Thymus (tissue), 11 donors: ENCODE measurements around the gene GATAD2B. TPM values are rescaled to one million over a fixed set of nuclear protein-coding genes. Genes with fewer than 3 reads are reported as not detected.

Source experiments
- DNase-seq, 9 donors: peaks; one replicate each; pipeline ENCODE4 v3.0.0-alpha.2; 2013; ENCODE audit warnings: low spot score in 9 of 9, low read depth in 6 of 9, missing footprints in 1 of 9
- H3K27ac ChIP-seq, 2 donors: one replicate each; pipeline ENCODE4 v1.5.1; 2013; ENCODE audit warnings: control low read depth in 1 of 2, low read depth in 1 of 2, low read length in 1 of 2, mild to moderate bottlenecking in 1 of 2, moderate library complexity in 1 of 2
- H3K27me3 ChIP-seq, 2 donors: one replicate each; pipeline ENCODE4 v1.5.1; 2013; ENCODE audit warnings: low read length in 1 of 2; ENCODE audit not compliant: control insufficient read depth in 2 of 2, insufficient read depth in 1 of 2
- H3K36me3 ChIP-seq, 2 donors: one replicate each; pipeline ENCODE4 v1.5.1; 2013; ENCODE audit warnings: low read length in 1 of 2, mild to moderate bottlenecking in 1 of 2, moderate library complexity in 1 of 2; ENCODE audit not compliant: control insufficient read depth in 2 of 2, insufficient read depth in 2 of 2
- H3K4me1 ChIP-seq, 2 donors: one replicate each; pipeline ENCODE4 v1.5.1; 2013; ENCODE audit warnings: low read length in 2 of 2; ENCODE audit not compliant: control insufficient read depth in 2 of 2, insufficient read depth in 2 of 2
- H3K4me3 ChIP-seq, 2 donors: one replicate each; pipeline ENCODE4 v1.5.1; 2013; ENCODE audit warnings: low read length in 2 of 2, control low read depth in 1 of 2, mild to moderate bottlenecking in 1 of 2
- H3K9me3 ChIP-seq, 2 donors: one replicate each; pipeline ENCODE4 v1.5.1; 2013; ENCODE audit warnings: low read length in 1 of 2, mild to moderate bottlenecking in 1 of 2; ENCODE audit not compliant: control insufficient read depth in 2 of 2, insufficient read depth in 1 of 2
- WGBS: extraction: QIAGEN DNeasy Blood & Tissue Kit; methylation state at CpG from one replicate; pipeline ENCODE4 v1.1.7; 2013; 5-methylcytosine and 5-hydroxymethylcytosine counted together
- polyA plus RNA-seq: library from polyadenylated mRNA; stranded (reverse); fragments of 200-250 nt; gene quantifications from one replicate; pipeline ENCODE4 v1.2.3, GENCODE V29; 2013
- total RNA-seq: library from RNA; stranded (reverse); fragments of 120-200 nt; gene quantifications from one replicate; pipeline ENCODE4 v1.2.4, GENCODE V29; 2013
- donor health status: healthy.

GATAD2B gene
- total and polyA plus RNA-seq, 2 donors: 6.6 to 11.9 TPM

DNA sequence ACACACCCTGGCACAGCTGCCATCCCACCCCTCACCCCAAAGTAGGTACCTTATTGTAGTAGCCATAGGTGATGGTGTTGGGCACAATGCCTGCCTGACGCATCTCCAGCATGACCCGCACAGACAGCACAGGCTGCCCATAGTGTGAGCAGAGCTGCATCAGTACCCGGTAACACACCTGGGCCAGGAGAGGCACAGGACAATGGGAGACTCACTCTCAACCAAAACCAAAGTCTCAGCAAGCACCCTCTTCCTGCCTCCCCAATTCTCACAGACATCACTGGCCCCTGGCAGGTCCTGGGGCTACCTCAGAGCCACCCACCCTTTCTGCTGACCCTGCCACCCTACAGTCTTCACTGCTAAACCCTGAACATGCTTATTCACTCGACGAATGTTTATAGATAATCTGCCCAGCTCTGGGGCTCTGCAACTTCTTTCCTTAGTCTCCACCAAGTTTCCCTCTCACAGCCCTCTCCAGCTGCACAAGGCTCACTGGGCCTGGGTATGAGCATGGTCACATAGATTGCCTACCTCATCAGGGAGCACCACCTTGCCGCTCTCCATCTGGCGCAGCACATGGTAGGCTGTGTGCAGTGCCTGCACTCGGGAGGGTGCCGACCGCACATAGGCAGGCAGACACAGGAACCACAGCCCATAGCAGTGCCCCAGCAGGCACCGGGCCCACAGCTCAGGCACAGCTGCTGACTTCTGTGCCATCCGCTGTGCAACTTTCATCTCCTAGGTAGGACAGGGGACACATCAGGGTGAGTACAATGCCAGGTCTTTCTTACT is 13.4 kb upstream of the GATAD2B start:
- DNase-seq: no peak
- 98% methylated on average over 12 of the region's 12 CpGs for WGBS
- Histone ChIP-seq H3K4me1 (no peaks in the 10 kb centered on the region), H3K4me3 (no peak overlapping the region), H3K27ac (no peak overlapping the region), H3K27me3 (no peaks in the 10 kb centered on the region), H3K36me3 (peaks cover 79 to 84% of the 10 kb centered on the region in 2 donors), H3K9me3 (no peaks in the 10 kb centered on the region)

DNA sequence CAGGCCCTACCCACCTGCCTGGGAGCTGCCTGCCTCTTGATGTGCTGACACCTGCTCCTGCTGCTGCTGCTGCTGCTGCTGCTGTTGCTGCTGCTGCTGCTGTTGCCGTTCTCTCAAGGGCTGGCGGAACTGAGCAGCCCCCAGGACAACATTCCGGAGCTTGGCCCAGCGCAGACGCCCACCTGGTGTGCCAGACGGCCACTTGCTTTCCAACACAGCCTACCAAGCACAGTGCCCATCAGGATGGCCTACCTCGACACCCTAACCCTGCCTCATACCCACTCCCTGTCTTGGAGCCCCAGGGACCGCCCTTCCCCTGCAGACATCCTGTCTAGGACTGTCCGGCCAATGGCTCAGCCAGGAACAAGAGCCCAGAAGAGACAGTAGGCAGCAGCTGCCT is 12.0 kb upstream of the GATAD2B start:
- DNase-seq: no peak
- no peaks in the 10 kb centered on the region for H3K4me1 ChIP-seq
- H3K27ac ChIP-seq: no peak overlapping the region
- H3K9me3 ChIP-seq: no peaks in the 10 kb centered on the region
- no peak overlapping the region for H3K4me3 ChIP-seq
- H3K27me3 ChIP-seq: no peaks in the 10 kb centered on the region
- 99% methylated on average over 9 of the region's 9 CpGs for WGBS
- H3K36me3 ChIP-seq: peaks cover 74 to 84% of the 10 kb centered on the region in 2 donors

DNA sequence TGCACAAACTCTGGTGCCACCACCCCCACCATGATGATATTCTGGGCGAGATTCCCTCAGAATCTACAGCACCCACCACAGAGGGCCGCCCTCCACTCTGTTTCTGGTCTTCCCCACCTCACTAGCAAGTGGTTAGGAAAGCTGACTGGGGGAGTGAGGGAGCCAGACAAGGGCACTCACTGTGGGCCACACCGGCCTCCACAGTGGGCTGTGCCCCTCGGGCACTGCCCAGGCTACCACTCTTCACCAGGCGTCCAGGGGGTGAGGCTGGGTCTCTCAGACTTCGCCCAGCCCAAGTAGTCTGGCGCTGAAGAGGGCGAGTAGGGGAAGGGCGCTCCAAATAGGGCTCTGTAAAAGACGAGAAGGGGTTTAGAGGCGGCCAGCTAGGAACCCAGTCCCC is 11.2 kb upstream of the GATAD2B start:
- Histone ChIP-seq H3K9me3 (no peaks in the 10 kb centered on the region), H3K27me3 (no peaks in the 10 kb centered on the region), H3K4me3 (no peak overlapping the region), H3K4me1 (no peaks in the 10 kb centered on the region), H3K36me3 (peaks cover 74 to 84% of the 10 kb centered on the region in 2 donors), H3K27ac (no peak overlapping the region)
- DNase-seq: no peak
- WGBS: 98% methylated on average over 11 of the region's 11 CpGs

DNA sequence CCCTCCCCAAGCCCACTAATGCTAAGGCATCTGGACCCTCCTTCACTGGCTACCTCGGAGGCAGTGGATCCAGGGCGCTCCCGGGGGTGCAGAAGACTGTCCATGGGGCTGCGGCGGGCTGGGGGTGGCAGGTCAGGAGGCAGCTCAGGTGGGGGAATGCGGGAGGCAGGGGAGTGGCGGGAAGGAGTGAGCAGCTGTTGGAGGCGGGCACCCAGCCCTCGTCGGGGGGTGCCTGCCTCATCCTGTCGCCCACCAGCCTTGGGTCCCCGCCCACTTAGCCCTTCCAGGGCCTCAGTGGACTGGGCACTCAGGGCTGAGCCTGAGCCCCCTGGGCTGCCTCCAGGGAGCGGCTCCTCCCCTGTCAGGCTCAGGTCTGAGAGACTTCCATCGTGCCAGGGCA is 10.7 kb upstream of the GATAD2B start:
- no peak for DNase-seq
- H3K4me1 ChIP-seq: no peaks in the 10 kb centered on the region
- H3K4me3 ChIP-seq: no peak overlapping the region
- no peaks in the 10 kb centered on the region for H3K9me3 ChIP-seq
- 97% methylated on average over 14 of the region's 14 CpGs for WGBS
- H3K27me3 ChIP-seq: no peaks in the 10 kb centered on the region
- H3K27ac ChIP-seq: no peak overlapping the region
- peaks cover 74 to 82% of the 10 kb centered on the region in 2 donors for H3K36me3 ChIP-seq

DNA sequence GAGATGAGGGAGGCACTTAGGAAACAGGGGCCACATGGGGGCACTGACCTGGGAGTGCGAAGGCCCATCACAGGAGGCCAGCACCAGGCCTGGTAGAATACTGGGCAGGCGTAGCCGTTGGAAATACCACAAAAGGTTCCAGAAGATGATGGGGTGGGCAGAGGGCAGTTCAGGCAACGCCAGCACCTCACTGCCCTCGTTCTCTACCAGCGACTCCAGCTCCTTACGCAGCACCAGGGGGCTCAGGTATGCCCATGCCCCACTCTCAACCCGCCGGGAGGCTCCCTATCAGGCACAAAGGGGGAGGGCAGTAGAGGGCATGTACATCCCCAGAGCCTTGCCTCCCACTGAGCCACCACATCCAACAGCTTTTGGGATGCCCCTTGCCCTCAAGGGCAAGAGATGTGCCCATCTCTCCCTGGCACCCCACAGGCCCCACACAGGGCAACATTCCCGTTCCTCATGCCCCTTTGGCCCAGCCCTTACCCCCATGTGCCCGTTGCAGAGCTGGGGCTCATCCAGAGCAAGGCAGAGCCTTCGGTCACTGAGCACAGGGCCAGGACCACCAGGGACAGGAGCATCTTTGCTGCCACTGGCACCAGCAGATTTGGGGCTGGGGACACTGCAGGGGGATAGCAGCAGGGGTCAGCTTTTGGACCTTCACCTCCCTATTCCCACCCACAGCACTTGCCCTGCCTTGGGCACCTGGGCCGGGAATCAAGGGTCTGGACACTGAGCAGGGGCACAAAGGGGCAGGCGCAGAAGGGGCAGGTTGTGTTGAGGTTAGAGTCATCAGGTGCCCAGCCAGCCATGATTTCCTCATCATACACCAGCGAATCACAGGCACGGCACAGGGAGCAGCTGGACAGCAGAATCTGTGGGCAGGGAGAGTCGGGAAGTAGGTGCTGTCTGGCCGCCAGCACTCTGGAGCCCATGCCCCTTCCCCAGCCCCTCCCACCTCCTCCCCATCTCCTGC is 9.7 kb upstream of the GATAD2B start:
- Histone ChIP-seq H3K27me3 (no peaks in the 10 kb centered on the region), H3K4me3 (no peak overlapping the region), H3K27ac (no peak overlapping the region), H3K36me3 (peaks cover 68 to 80% of the 10 kb centered on the region in 2 donors), H3K9me3 (no peaks in the 10 kb centered on the region), H3K4me1 (no peaks in the 10 kb centered on the region)
- DNase-seq: no peak
- over 99% methylated on average over 18 of the region's 18 CpGs for WGBS

DNA sequence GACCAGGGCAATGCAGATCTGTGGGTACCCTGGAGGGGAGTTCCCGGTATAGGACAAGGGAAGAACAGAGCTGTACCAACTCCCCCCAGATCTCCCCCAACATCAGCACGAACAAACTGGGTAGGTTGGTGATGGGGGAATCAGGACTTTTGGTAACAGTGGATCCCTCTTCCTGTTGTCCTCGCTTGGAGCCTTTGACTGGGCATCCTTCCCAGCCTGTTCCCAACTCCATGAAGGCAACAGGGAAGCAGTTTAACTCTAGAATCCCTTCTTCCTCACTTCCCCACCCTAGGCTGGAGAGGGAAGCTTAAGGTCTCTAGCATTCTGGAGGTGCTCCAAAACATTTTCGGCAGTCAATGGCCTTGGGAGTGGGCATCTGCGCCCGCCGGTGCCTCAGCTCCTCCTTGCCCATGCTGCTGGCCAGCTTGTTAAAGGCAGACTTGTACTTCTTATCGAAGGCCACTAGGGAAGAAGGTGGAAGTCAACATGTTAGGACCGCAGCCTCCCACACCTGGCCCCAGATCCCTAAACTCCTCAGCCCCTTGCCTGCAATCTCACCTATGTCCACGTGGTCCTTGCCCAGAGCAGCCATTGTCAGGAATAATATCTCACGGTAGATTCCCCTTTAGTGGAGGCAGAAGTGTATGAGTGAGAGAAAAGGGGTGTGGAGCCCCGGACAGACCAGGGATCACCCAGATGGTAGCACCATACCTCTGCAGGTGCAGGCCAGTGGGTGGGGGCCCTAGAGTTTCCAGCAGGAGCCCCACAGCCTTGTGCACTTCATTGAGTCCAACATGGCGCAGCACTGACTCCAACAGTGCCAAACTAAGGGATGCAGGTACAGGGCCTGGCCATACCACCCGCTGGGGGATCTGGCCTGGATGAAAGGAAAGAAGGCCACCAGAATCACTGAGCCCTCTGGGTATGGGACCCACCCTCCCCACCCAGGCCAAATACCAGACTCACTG is 7.5 kb upstream of the GATAD2B start:
- Histone ChIP-seq H3K4me3 (no peak overlapping the region), H3K27me3 (no peaks in the 10 kb centered on the region), H3K36me3 (peaks cover 47 to 60% of the 10 kb centered on the region in 2 donors), H3K27ac (no peak overlapping the region), H3K9me3 (no peaks in the 10 kb centered on the region), H3K4me1 (no peaks in the 10 kb centered on the region)
- DNase-seq: no peak
- WGBS: 96% methylated on average over 14 of the region's 14 CpGs

DNA sequence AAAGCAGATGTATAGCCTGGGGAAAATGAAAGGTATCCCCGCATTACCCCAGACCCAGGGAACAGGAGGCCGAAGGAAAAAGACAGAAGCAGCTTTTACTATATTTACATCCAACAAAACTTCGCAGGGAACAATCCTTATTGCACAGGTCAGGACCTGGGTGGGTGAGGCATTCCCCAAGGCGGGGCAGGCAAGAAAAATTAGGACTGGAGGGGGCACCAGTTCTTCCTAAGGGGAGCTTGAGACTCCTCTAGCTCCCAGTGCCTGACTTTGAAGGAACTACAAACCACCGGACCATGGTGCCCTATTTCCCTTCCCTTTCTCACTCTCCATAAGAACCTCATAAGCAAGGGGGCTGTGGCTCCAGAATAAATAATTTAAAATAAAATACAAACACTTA is 6.7 kb upstream of the GATAD2B start:
- Histone ChIP-seq H3K9me3 (no peaks in the 10 kb centered on the region), H3K27ac (no peak overlapping the region), H3K4me1 (peaks cover 0 to 2% of the 10 kb centered on the region in 2 donors), H3K4me3 (no peak overlapping the region), H3K27me3 (no peaks in the 10 kb centered on the region), H3K36me3 (peaks cover 41 to 52% of the 10 kb centered on the region in 2 donors)
- no peak for DNase-seq
- WGBS: 93% methylated on average over 5 of the region's 5 CpGs

DNA sequence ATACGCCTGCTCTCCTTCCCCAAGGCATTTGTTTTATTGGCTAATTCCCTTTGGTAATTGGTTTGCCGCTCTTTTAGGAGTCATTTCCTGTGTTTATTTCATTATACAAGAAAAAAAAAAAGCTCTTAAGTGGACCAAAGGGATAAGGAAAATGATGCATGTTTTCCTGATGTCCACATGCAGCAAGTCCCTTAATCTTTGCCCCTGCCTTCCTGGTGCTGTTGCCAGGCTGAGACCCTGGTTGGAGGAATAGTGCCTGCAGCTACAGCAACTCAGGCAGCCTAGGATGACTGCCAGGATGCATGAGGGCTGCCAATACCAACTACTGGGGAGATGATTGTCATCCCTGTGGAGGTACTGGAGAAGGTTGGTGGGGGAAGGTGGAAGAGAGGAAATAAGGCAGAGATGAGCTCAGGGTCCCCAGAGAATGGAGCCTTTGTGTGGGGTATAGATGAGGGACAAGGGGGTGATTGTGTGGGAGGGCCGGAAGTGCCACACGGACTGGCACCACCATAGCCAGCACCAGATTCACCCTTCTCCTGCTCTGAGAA is 6.1 kb upstream of the GATAD2B start:
- Histone ChIP-seq H3K4me1 (peaks cover 2 to 7% of the 10 kb centered on the region in 2 donors), H3K36me3 (peaks cover 35 to 48% of the 10 kb centered on the region in 2 donors), H3K27me3 (no peaks in the 10 kb centered on the region), H3K4me3 (no peak overlapping the region), H3K27ac (no peak overlapping the region), H3K9me3 (no peaks in the 10 kb centered on the region)
- DNase-seq: no peak
- 95% methylated on average over 4 of the region's 4 CpGs for WGBS
